Colonic mucosa (tissue), 4 donors: ENCODE measurements around the gene GLIPR2. TPM values are rescaled to one million over a fixed set of nuclear protein-coding genes. Genes with fewer than 3 reads are reported as not detected.

ENCODE experiments used
- DNase-seq: peaks from one replicate; pipeline ENCODE4 v3.0.0-alpha.2; 2020
- H3K27ac ChIP-seq: fragments of 200-600 bp; one replicate; pipeline ENCODE4 v1.8.0; 2021
- H3K27me3 ChIP-seq: fragments of 200-600 bp; one replicate; pipeline ENCODE4 v1.8.0; 2021
- H3K36me3 ChIP-seq: fragments of 200-600 bp; one replicate; pipeline ENCODE4 v1.8.0; 2021
- H3K4me1 ChIP-seq: fragments of 200-600 bp; one replicate; pipeline ENCODE4 v1.8.0; 2021; ENCODE audit warnings: mild to moderate bottlenecking
- H3K4me3 ChIP-seq: fragments of 200-600 bp; one replicate; pipeline ENCODE4 v1.8.0; 2021
- H3K9ac ChIP-seq, 2 donors: one replicate each; pipeline ENCODE4 v1.7.0; 2013; ENCODE audit warnings: control low read depth in 2 of 2, low read depth in 2 of 2, low read length in 2 of 2
- H3K9me3 ChIP-seq: fragments of 200-600 bp; one replicate; pipeline ENCODE4 v1.8.0; 2021
- CTCF ChIP-seq: fragments of 200-600 bp; IDR thresholded peaks from one replicate; pipeline ENCODE4 v1.8.0; 2022; ENCODE audit warnings: antibody characterized with exemption, mild to moderate bottlenecking
- intact Hi-C: fragments of 100-400 bp; cut with DNase I; formaldehyde crosslinking; loops from one replicate; pipeline ENCODE4 v1.14.1; 2022
- total RNA-seq, 2 donors: library from RNA; stranded (reverse); fragmentation: NEBNext Ultra II Directional in 1 of 2; extraction: Animal tissue kit (Norgen Biotek cat#: 25700) in 1 of 2; gene quantifications; one replicate each; pipeline ENCODE4 v1.2.1, GENCODE V29; 2021
- donor health status: healthy.
- donor health status: DM: no; HTN: no; CAD: no.
- donor health status: DM: no; HTN: no; CAD: no.

Gene GLIPR2
- total RNA-seq, 2 donors from 2014 or later = 33.1 to 44.9 TPM

DNA sequence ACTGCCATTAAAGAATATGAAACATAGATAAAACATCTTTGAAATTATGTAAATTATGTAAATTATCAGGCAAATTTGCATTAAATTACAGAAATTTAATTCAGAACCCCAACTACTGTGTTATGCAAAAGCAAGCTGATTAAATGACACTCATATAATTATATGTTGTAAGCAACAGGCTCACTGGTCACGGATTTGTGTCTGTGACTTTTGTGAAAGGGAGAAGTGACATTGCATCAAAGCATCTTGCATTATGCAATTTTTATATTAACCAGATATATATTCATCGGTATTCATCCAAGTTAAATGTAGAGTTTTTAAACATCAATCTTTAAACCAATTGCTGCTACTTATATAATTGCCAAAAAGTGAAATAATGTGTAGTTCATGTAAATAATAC lies 13.0 kb upstream of the GLIPR2 start:
- H3K4me1 ChIP-seq = peaks cover 23% of the 10 kb centered on the region
- no peak overlapping the region for H3K27ac ChIP-seq
- no peaks in the 10 kb centered on the region for H3K36me3 ChIP-seq
- H3K27me3 ChIP-seq = no peaks in the 10 kb centered on the region
- H3K9me3 ChIP-seq = no peaks in the 10 kb centered on the region
- no peak for DNase-seq
- no peak overlapping the region for H3K9ac ChIP-seq
- intact Hi-C loops = no loop called here
- TF ChIP-seq CTCF = no peak
- no peak overlapping the region for H3K4me3 ChIP-seq

DNA sequence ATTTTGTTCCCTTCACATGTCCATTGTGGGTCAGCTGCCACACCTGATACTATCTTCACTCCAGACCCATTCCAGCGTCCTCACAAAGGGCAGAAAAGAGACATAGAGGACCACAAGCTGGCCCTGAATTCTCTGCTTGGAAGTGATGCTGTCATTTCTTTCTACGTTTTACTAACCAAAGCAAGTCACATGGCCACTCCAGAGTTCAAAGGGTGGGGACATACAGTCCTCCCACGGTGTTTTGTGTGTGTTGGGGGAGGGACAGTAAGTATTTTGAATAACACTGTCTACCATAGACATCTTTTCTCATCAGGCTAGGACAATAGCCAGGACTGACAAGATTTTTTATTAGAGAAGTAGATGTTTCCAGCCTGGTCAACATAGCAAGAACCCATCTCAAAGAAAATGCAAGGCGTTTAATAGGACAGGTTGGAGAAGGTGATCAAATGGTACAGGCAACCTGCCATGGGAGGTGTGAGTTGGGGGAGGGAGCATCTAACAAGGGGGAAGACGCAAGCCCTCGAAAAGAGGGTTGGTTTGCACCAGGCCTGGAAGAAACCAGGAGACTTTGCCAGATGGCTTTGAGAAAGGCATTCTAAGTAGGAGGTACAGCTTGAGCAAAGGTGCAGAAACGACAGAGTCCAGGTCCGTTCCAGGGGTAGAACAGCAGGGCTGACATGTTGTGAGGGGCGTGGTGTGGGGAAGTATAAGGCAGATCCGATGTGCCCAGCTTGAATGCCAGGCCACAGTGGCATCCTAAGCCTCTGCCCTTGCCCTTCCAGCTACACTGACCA lies 11.3 kb upstream of the GLIPR2 start:
- Histone ChIP-seq H3K9me3 (no peaks in the 10 kb centered on the region), H3K36me3 (no peaks in the 10 kb centered on the region), H3K27ac (peak overlapping the region; percentile 68), H3K9ac (no peak overlapping the region), H3K4me3 (no peak overlapping the region), H3K4me1 (peaks cover 23% of the 10 kb centered on the region), H3K27me3 (no peaks in the 10 kb centered on the region)
- intact Hi-C loops = no loop called here
- TF ChIP-seq CTCF = no peak
- DNase-seq = peak; percentile 54

GRCh38 chr9:36126016-36126730 lies 10.4 kb upstream of the GLIPR2 start:
- no peaks in the 10 kb centered on the region for H3K36me3 ChIP-seq
- TF ChIP-seq CTCF = no peak
- H3K4me3 ChIP-seq = no peak overlapping the region
- peaks cover 23% of the 10 kb centered on the region for H3K4me1 ChIP-seq
- H3K27ac ChIP-seq = peak overlapping the region; percentile 68
- no peaks in the 10 kb centered on the region for H3K9me3 ChIP-seq
- peak overlapping the region in 1 of 2 donors; percentile 59 for H3K9ac ChIP-seq
- peak; percentile 82 for DNase-seq
- intact Hi-C loops = no loop called here
- H3K27me3 ChIP-seq = no peaks in the 10 kb centered on the region

DNA sequence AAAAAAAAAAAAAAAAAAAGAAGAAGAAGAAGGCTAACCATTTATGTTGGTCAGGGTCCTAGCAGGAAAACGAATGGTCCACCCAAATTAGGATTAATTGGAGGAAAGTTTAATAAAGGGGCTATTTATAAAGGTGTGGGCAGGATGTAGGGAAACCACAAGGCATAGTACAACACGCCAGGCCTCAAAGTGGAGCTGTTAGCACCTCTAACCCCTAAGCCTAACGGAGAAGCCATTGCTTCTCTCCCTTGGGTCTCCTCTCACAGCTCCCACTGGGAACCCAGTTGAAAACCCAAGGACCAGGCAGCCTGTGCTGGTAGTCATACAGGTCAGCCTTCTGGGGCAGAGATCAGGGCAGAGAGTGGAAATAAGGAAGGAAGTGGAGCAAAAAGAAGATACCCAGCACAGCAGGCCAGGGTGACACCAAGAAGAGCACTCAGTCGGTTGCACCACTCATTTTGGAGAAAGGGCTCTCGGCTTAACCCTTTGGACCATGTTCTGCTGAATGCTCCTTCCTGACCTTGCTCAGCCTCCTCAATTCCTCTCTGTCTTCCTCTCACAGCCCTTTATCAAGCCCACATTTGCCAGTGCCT lies 8.8 kb upstream of the GLIPR2 start:
- intact Hi-C loops = no loop called here
- H3K27ac ChIP-seq = peak overlapping the region; percentile 68
- DNase-seq = no peak
- H3K36me3 ChIP-seq = no peaks in the 10 kb centered on the region
- H3K27me3 ChIP-seq = no peaks in the 10 kb centered on the region
- H3K4me3 ChIP-seq = no peak overlapping the region
- no peak for TF ChIP-seq CTCF
- H3K4me1 ChIP-seq = peaks cover 23% of the 10 kb centered on the region
- peak overlapping the region in 1 of 2 donors; percentile 41 for H3K9ac ChIP-seq
- H3K9me3 ChIP-seq = no peaks in the 10 kb centered on the region

GRCh38 chr9:36128349-36128748 lies 8.2 kb upstream of the GLIPR2 start:
- intact Hi-C loops = no loop called here
- H3K4me1 ChIP-seq = peaks cover 23% of the 10 kb centered on the region
- H3K9me3 ChIP-seq = no peaks in the 10 kb centered on the region
- H3K36me3 ChIP-seq = no peaks in the 10 kb centered on the region
- DNase-seq = no peak
- no peak overlapping the region for H3K27ac ChIP-seq
- peak overlapping the region in 1 of 2 donors; percentile 41 for H3K9ac ChIP-seq
- H3K4me3 ChIP-seq = no peak overlapping the region
- TF ChIP-seq CTCF = no peak
- no peaks in the 10 kb centered on the region for H3K27me3 ChIP-seq
